CD1c-positive myeloid dendritic cell (primary cell): Measurements from ENCODE around the gene GPR35.
"Not testable (repeated sequence)": the region's sequence is repeated elsewhere in the genome, so short reads cannot be mapped to it uniquely, and the experiment has no call there.

Experiments used
- DNase-seq: peaks from one replicate; pipeline ENCODE4 v3.0.0-alpha.2; 2016; ENCODE audit errors: extremely low spot score

The GPR35 gene

GRCh38 chr2:240655931-240656886, 30.9 kb downstream of the GPR35 start:
- peak; percentile 49 for DNase-seq

- not testable (repeated sequence) for DNase-seq
Measured at GRCh38 chr2:240659883-240660282, 34.6 kb downstream of the GPR35 start.

DNA sequence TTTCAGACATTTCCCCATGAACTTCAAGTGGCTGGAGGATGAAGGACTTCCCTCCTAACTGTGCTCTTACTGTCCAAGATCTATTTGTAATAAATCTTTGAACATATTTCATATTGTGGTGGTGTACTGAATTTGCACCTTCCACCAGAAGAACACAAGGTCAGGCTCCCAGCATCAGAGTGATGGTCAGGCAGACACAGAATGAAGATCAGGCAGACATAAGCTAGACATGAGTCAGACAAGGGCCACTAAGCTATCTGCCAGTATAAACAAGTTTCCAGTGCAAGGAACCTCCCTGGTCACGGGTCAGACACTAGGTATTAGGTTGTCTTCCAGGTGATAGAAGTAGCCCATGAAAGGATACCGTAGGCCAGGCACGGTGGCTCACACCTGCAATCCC, 37.4 kb downstream of the GPR35 start:
- no peak for DNase-seq

GRCh38 chr2:240663546-240664190, 38.4 kb downstream of the GPR35 start:
- DNase-seq, result peak; percentile 48

DNA sequence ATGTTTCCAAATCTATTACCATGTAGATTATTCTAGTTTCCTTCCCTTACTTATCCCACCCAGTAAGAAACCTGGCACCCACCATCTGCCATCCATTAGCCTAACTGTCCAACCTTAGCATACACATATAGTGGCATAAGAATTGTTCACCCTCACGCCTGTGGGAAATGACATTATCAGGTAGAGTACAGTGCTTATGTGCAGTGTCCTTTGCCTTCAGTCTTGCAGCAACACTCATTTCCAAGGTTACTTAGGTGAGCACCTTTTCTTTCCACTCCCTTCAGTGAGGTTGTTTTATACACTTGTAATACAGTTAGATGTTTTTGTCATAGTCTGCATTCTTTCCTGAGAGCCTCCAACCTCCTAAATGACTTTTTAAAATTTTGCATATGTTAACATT, 39.3 kb downstream of the GPR35 start:
- no peak for DNase-seq

DNA sequence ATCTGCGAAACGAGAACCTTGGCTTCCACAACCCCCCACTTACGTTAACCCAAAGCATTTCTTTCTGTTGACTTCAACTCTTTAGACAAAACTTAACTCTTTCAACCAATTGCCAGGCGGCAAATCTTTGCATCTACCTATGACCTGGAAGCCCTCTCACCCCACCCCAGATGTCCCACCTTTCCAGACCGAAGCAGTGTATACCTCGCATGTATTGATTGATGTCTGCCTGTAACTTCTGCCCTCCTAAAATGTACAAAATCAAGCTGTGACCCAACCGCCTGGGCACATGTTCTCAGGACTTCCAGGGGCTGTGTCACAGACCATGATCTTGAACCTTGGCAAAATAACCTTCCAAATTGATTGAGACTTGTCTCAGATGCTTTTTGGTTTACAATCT, 45.1 kb downstream of the GPR35 start:
- DNase-seq, result no peak

GRCh38 chr2:240670950-240671349, 45.7 kb downstream of the GPR35 start:
- DNase-seq, result no peak

DNA sequence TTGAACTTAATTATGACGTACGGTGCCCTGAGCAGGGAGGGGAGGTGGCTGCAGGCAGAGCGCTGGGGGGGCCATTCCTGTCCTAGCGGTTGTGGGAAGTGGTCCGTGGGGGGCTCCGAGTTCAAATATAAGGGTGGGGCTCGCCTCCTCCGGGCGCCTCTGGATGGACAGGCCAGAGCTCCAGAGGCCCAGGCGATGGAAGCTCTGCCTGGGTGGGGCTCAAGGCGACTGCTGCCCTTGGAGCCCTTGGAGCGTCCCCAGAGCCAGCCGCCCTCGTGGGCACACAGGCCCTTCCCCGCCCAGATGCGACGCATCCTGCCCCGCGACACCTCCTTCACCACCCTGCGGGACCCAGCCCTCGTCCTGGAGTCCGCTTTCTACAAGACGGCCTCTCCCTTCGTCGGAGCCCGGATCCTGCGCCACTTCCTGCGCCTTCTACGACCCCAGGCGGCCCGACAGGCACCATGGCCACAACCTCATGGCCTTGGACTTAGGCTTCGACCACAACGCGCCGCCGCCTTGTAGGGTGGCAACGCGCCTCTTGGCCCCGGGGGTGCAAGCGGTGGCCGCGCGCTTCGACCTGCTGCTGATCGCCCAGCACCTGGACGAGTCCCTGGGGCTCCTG, 46.9 kb downstream of the GPR35 start:
- no peak for DNase-seq

DNA sequence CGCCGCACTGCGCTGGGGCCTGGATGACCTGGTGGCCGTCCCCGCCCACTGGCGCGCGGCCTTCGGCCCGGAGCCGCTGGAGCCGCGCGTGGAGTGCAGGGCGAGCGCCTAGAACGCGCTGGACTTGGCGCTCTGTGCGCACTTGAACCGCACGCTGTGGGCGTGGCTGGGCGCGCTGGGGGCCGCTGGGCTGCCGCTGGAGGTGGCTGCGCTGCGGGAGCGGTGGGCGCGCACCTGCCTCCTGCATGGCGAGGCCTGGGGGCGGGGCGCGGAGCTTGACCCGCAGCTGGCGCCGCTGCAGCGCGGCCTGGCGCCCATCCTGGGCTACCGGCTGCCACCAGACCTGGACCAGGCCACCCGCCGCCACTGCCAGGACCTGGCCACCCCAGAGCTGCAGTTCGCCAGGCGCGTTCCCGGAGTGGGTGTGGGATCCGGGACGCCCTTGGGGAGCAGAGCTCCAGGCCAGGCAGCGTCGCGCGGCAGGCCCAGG, 47.5 kb downstream of the GPR35 start:
- DNase-seq, result no peak

DNA sequence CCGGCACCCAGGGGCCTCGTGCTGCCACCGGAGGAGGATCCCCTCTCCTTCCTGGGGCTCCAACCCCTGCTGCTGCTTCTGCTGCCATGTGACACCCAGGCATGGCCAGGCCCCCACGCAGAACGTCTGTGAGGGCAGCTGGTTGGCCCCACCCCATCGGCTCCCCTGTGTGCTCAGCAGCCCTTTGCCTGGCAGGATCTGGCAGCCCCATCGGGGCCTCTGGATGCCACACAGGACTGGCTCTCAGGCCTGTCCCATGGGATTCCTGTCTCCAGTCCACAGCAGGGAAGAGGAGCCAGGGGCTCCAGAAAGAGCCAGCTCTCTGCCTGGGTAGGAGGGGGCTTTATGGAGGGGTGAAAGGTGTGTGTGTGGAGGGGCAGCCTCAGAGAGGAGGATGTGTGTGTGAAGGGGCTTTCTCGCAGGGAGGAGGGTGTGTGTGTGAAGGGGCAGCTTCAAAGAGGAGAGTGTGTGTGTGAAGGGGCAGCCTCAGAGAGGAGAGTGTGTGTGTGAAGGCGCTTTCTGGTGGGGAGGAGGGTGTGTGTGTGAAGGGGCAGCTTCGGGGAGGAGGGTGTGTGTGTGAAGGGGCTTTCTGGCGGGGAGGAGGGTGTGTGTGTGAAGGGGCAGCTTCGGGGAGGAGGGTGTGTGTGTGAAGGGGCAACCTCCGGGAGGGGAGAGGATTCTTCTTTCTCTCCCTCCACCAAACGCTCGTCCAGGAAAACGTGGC, 49.3 kb downstream of the GPR35 start:
- not testable (repeated sequence) for DNase-seq

- not testable (repeated sequence) for DNase-seq
Measured at GRCh38 chr2:240675345-240675744, 50.1 kb downstream of the GPR35 start.

DNA sequence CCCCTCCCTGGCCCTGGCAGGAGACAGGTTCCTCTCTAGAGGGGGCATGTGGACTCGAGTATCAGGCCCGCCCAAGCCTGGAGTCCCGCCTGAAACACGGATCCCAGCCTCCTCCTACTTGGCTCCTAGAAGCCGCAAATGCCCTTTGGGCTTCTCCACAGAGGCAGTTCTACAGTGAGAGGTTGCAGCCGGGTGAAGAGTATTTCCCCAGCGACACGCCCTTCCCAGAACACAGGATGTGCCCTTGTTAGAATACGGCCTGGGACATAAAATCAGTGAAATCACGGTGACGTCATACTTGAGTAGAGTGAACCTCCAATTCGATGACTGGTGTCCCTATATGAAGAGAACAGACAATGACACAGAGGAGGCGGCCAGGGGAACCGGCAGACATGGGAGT, 52.8 kb downstream of the GPR35 start:
- not testable (repeated sequence) for DNase-seq

GRCh38 chr2:240678909-240679308, 53.6 kb downstream of the GPR35 start:
- DNase-seq, result not testable (repeated sequence)

DNA sequence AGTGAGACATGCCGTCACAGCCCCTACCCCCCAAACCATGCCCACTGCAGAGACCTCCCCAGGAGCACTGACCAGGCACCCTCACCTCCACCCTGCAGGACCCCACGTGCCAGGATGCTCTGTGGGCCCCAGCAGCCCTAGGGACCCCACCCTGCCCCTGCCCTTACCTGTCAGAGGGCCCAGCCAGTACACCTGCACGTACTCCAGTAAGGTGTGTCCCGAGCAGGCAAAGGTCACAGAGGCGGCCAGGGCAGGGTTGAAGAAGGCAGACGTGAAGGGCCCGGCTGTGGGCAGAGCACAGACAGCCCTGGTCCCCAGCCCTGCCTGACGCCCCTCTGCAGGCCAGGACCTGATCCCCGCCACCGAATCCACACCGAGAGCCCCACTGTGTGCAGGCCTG, 54.9 kb downstream of the GPR35 start:
- DNase-seq, result not testable (repeated sequence)
